Neuron (in vitro differentiated cells): ENCODE measurements around the gene ARHGAP19.
"Not testable (repeated sequence)": the region's sequence is repeated elsewhere in the genome, so short reads cannot be mapped to it uniquely, and the experiment has no call there.

Source experiments
- H2AFZ ChIP-seq: one replicate; pipeline ENCODE4 v1.6.1; 2013; ENCODE audit warnings: low read depth, mild to moderate bottlenecking, inconsistent platforms, low read length, moderate library complexity
- H3K27me3 ChIP-seq: one replicate; pipeline ENCODE4 v1.6.1; 2013; ENCODE audit warnings: low read length; ENCODE audit not compliant: insufficient read depth
- H3K36me3 ChIP-seq: one replicate; pipeline ENCODE4 v1.6.1; 2013; ENCODE audit warnings: low read length; ENCODE audit not compliant: insufficient read depth
- H3K4me1 ChIP-seq: one replicate; pipeline ENCODE4 v1.6.1; 2013; ENCODE audit warnings: low read length; ENCODE audit not compliant: insufficient read depth
- H3K4me3 ChIP-seq: 2 replicates; pipeline ENCODE4 v1.5.1; 2013; ENCODE audit warnings: mild to moderate bottlenecking, low read length, moderate library complexity
- H3K9me3 ChIP-seq: one replicate; pipeline ENCODE4 v1.6.1; 2013; ENCODE audit warnings: low read length

ARHGAP19 gene

GRCh38 chr10:97290076-97290475 lies 2.4 kb downstream of the ARHGAP19 start:
- H3K9me3 ChIP-seq, H3K4me1 ChIP-seq, H3K4me3 ChIP-seq, H2AFZ ChIP-seq, H3K36me3 ChIP-seq, H3K27me3 ChIP-seq: not testable (repeated sequence)

- H3K4me1 ChIP-seq = peaks cover 4% of the 10 kb centered on the region
- no peaks in the 10 kb centered on the region for H3K27me3 ChIP-seq
- H2AFZ ChIP-seq = no peak overlapping the region
- H3K36me3 ChIP-seq = no peaks in the 10 kb centered on the region
- no peak overlapping the region for H3K4me3 ChIP-seq
- no peaks in the 10 kb centered on the region for H3K9me3 ChIP-seq
Measured at GRCh38 chr10:97280783-97281182, 11.7 kb downstream of the ARHGAP19 start.

- Histone ChIP-seq H3K4me3 (no peak overlapping the region), H3K4me1 (peaks cover 4% of the 10 kb centered on the region), H3K9me3 (no peaks in the 10 kb centered on the region), H3K27me3 (no peaks in the 10 kb centered on the region), H2AFZ (no peak overlapping the region), H3K36me3 (no peaks in the 10 kb centered on the region)
Measured at GRCh38 chr10:97279121-97279815, 13.2 kb downstream of the ARHGAP19 start.

GRCh38 chr10:97278491-97278989 lies 13.9 kb downstream of the ARHGAP19 start:
- Histone ChIP-seq H3K4me1 (peaks cover 4% of the 10 kb centered on the region), H3K27me3 (no peaks in the 10 kb centered on the region), H2AFZ (no peak overlapping the region), H3K4me3 (no peak overlapping the region), H3K9me3 (no peaks in the 10 kb centered on the region), H3K36me3 (no peaks in the 10 kb centered on the region)

- Histone ChIP-seq H3K9me3 (no peaks in the 10 kb centered on the region), H3K27me3 (no peaks in the 10 kb centered on the region), H3K36me3 (no peaks in the 10 kb centered on the region), H2AFZ (no peak overlapping the region), H3K4me1 (peaks cover 4% of the 10 kb centered on the region), H3K4me3 (no peak overlapping the region)
Measured at GRCh38 chr10:97277551-97277950, 14.9 kb downstream of the ARHGAP19 start.

GRCh38 chr10:97274828-97275227 lies 17.6 kb downstream of the ARHGAP19 start:
- Histone ChIP-seq H3K4me3 (no peak overlapping the region), H3K36me3 (no peaks in the 10 kb centered on the region)

GRCh38 chr10:97273700-97274099 lies 18.7 kb downstream of the ARHGAP19 start:
- Histone ChIP-seq H3K36me3 (no peaks in the 10 kb centered on the region), H3K9me3 (peaks cover 6% of the 10 kb centered on the region), H3K4me1 (peaks cover 2% of the 10 kb centered on the region), H3K4me3 (no peak overlapping the region), H3K27me3 (no peaks in the 10 kb centered on the region), H2AFZ (no peak overlapping the region)

More at GRCh38 chr10:97274828-97275227, 17.6 kb downstream of the ARHGAP19 start:
- peaks cover 4% of the 10 kb centered on the region for H3K4me1 ChIP-seq
- H3K27me3 ChIP-seq = no peaks in the 10 kb centered on the region
- H2AFZ ChIP-seq = no peak overlapping the region
- peaks cover 6% of the 10 kb centered on the region for H3K9me3 ChIP-seq

- Histone ChIP-seq H3K4me3 (no peak overlapping the region), H3K36me3 (no peaks in the 10 kb centered on the region), H3K4me1 (peaks cover 6% of the 10 kb centered on the region)
Measured at GRCh38 chr10:97270523-97271154, 21.8 kb downstream of the ARHGAP19 start.

GRCh38 chr10:97267671-97268070 lies 24.8 kb downstream of the ARHGAP19 start:
- Histone ChIP-seq H3K4me1 (peaks cover 6% of the 10 kb centered on the region), H3K36me3 (peaks cover 7% of the 10 kb centered on the region), H3K4me3 (no peak overlapping the region), H2AFZ (no peak overlapping the region), H3K27me3 (no peaks in the 10 kb centered on the region), H3K9me3 (peaks cover 8% of the 10 kb centered on the region)

More at GRCh38 chr10:97270523-97271154, 21.8 kb downstream of the ARHGAP19 start:
- Histone ChIP-seq H2AFZ (no peak overlapping the region), H3K9me3 (peaks cover 8% of the 10 kb centered on the region), H3K27me3 (no peaks in the 10 kb centered on the region)

- not testable (repeated sequence) for H3K4me3 ChIP-seq, H2AFZ ChIP-seq, H3K4me1 ChIP-seq, H3K27me3 ChIP-seq, H3K9me3 ChIP-seq
- H3K36me3 ChIP-seq = peaks cover 10% of the 10 kb centered on the region
Measured at GRCh38 chr10:97265095-97265494, 27.3 kb downstream of the ARHGAP19 start.

- peaks cover 6% of the 10 kb centered on the region for H3K4me1 ChIP-seq
- no peaks in the 10 kb centered on the region for H3K27me3 ChIP-seq
- no peak overlapping the region for H2AFZ ChIP-seq
- H3K36me3 ChIP-seq = peaks cover 15% of the 10 kb centered on the region
- no peak overlapping the region for H3K4me3 ChIP-seq
- peaks cover 2% of the 10 kb centered on the region for H3K9me3 ChIP-seq
Measured at GRCh38 chr10:97263971-97264370, 28.5 kb downstream of the ARHGAP19 start.

- H3K4me1 ChIP-seq = no peaks in the 10 kb centered on the region
- no peak overlapping the region for H3K4me3 ChIP-seq
- H3K36me3 ChIP-seq = peaks cover 27% of the 10 kb centered on the region
- H3K27me3 ChIP-seq = no peaks in the 10 kb centered on the region
- no peaks in the 10 kb centered on the region for H3K9me3 ChIP-seq
- H2AFZ ChIP-seq = no peak overlapping the region
Measured at GRCh38 chr10:97261656-97262055, 30.8 kb downstream of the ARHGAP19 start.

GRCh38 chr10:97261183-97261582 lies 31.3 kb downstream of the ARHGAP19 start:
- no peak overlapping the region for H2AFZ ChIP-seq
- H3K9me3 ChIP-seq = no peaks in the 10 kb centered on the region
- H3K36me3 ChIP-seq = peaks cover 30% of the 10 kb centered on the region

More at GRCh38 chr10:97261183-97261582, 31.3 kb downstream of the ARHGAP19 start:
- Histone ChIP-seq H3K4me3 (no peak overlapping the region), H3K4me1 (no peaks in the 10 kb centered on the region), H3K27me3 (no peaks in the 10 kb centered on the region)
